Activated CD8-positive, alpha-beta T cell treated with anti-CD3 and anti-CD28 coated beads for 36 hours (primary cell): ENCODE results near the gene PARD6B. TPM values are rescaled to one million over a fixed set of nuclear protein-coding genes. Genes with fewer than 3 reads are reported as not detected.
A peak's percentile ranks its signal among the peaks of the same experiment; 100 is the strongest.

Source experiments
- ATAC-seq: fragments of 200-7000 bp; cut with Tn5 transposase; one replicate; pipeline ENCODE4 v1.10.0; 2021; ENCODE audit warnings: mild to moderate bottlenecking, moderate library complexity
- CTCF ChIA-PET: fragments of 350-600 bp; sonication (Branson Sonifier 250); formaldehyde crosslinking; loops from one replicate; lab custom pipeline; 2021; ENCODE audit warnings: antibody characterized with exemption; lab: Charles Lee
- POLR2A ChIA-PET: fragments of 350-600 bp; sonication (Branson Sonifier 250); formaldehyde crosslinking; loops from one replicate; lab custom pipeline; 2021; ENCODE audit warnings: antibody characterized with exemption; lab: Charles Lee
- DNase-seq: peaks from one replicate; pipeline ENCODE4 v3.0.0-alpha.2; 2020
- H3K27ac Mint-ChIP-seq: one replicate; pipeline ENCODE4 v1.8.0; 2021; ENCODE audit warnings: mild to moderate bottlenecking, mixed read lengths
- H3K27me3 Mint-ChIP-seq: one replicate; pipeline ENCODE4 v1.8.0; 2021; ENCODE audit warnings: mixed read lengths
- H3K36me3 Mint-ChIP-seq: one replicate; pipeline ENCODE4 v1.8.0; 2021; ENCODE audit warnings: low read depth, mixed read lengths
- H3K4me1 Mint-ChIP-seq: one replicate; pipeline ENCODE4 v1.8.0; 2021; ENCODE audit warnings: low read depth, mixed read lengths
- H3K4me3 Mint-ChIP-seq: one replicate; pipeline ENCODE4 v1.8.0; 2021; ENCODE audit warnings: mild to moderate bottlenecking, moderate library complexity, mixed read lengths
- H3K9me3 Mint-ChIP-seq: one replicate; pipeline ENCODE4 v1.8.0; 2021; ENCODE audit warnings: mixed read lengths
- intact Hi-C: fragments of 100-400 bp; cut with micrococcal nuclease; formaldehyde crosslinking; loops from one replicate; pipeline ENCODE4 v1.10.0; 2022
- total RNA-seq, 2 experiments: library from RNA; stranded (reverse); gene quantifications; one replicate each; pipeline ENCODE4 v1.2.3, GENCODE V29; 2021
- TF ChIP-seq, protein P1 (sequence below): fragments of 200-600 bp; IDR thresholded peaks from one replicate; pipeline ENCODE4 v1.8.0; 2022; ENCODE audit warnings: antibody characterized with exemption, mild to moderate bottlenecking

PARD6B gene
- total RNA-seq, 2 experiments from 2014 or later: 4.7 to 6.6 TPM

DNA sequence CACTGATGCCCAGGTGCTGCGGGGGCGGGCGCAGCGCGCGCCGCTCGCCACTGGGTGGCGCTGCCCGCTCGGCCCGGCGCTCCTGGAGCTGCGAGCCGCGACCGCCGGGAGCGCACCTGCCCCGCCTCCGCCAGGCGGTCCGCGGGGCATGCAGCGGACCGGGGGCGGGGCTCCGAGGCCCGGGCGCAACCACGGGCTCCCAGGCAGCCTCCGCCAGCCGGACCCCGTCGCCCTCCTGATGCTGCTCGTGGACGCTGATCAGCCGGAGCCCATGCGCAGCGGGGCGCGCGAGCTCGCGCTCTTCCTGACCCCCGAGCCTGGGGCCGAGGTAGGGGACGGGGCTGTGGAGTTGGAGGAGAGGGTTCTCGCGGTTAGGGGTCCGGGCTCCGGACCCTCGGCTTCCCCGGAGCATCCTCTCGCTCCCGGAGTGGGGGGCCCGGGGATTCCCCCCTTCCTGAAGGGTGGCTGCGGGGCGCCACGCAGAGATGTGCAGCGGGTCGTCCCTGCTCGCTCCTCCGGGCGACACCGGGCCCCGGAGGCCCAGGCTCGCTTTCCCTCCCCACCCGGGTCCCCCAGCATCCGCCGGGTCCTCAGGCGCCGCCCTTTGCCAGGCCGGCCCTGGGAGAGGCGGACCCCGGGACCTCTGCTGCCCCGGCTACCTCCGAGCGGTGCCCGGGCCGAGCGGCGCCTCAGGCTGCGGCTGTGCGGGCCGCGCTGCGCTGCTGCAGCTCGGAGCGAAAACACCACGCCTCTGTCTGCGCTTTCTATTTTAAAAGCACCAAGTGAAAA, 63.7 kb downstream of the PARD6B start, which contains the start of gene BCAS4:
Gene BCAS4, plus strand, starts transcription at position 216 of the 789 bp plus-strand sequence. Its CDS starts 23 bp downstream, at position 239.
- TF ChIP-seq, protein P1, sequence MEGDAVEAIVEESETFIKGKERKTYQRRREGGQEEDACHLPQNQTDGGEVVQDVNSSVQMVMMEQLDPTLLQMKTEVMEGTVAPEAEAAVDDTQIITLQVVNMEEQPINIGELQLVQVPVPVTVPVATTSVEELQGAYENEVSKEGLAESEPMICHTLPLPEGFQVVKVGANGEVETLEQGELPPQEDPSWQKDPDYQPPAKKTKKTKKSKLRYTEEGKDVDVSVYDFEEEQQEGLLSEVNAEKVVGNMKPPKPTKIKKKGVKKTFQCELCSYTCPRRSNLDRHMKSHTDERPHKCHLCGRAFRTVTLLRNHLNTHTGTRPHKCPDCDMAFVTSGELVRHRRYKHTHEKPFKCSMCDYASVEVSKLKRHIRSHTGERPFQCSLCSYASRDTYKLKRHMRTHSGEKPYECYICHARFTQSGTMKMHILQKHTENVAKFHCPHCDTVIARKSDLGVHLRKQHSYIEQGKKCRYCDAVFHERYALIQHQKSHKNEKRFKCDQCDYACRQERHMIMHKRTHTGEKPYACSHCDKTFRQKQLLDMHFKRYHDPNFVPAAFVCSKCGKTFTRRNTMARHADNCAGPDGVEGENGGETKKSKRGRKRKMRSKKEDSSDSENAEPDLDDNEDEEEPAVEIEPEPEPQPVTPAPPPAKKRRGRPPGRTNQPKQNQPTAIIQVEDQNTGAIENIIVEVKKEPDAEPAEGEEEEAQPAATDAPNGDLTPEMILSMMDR: peak; percentile 79
- ChIA-PET CTCF (interaction anchor here (0.6 to 9.9 kb wide), 64 partner anchors 8 to 831 kb away, joined by 3 to 253 read pairs (median 4); partner anchors contain the start of genes ADNP, DPM1 and MOCS3), POLR2A (interaction anchor here (0.7 to 2.5 kb wide), 25 partner anchors 9 to 180 kb away, joined by 3 to 48 read pairs (median 4); partner anchors contain the start of genes ADNP and DPM1)
- Mint-ChIP-seq H3K9me3 (no peaks in the 10 kb centered on the region), H3K27ac (peak within 1 kb of the TSS; percentile 87), H3K36me3 (peaks cover 3% of the 10 kb centered on the region), H3K4me1 (peaks cover 26% of the 10 kb centered on the region), H3K27me3 (no peaks in the 10 kb centered on the region), H3K4me3 (peak within 1 kb of the TSS; percentile 92)
- intact Hi-C loops: loop anchor here (5.0 kb wide), 1 partner anchor 132 kb away; no protein-coding TSS in a partner anchor
- peak; percentile 82 for ATAC-seq
- peak; percentile 85 for DNase-seq

DNA sequence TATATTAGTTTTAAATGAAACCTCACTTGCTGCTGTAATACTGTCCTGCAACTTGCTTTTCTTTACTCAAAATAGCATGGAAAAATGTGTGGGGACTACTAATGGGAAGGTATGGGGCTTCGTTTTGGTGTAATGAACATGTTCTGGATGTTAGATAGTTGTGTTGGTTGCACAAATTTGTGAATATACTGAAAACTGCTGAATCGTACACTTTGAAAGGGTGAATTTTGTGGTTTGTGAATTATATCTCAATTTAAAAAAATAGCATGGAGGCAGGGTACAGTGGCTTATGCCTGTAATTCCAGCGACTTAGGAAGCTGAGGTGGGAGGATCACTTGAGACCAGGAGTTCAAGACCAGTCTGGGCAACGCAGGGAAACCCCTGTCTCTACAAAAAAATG, 65.8 kb downstream of the PARD6B start:
- no peak for ATAC-seq
- peak overlapping the region; percentile 7 for H3K4me3 Mint-ChIP-seq
- POLR2A ChIA-PET: interaction anchor here (0.7 to 0.8 kb wide), 3 partner anchors 10 to 73 kb away, joined by 3 to 4 read pairs (median 3); no protein-coding TSS in a partner anchor
- TF ChIP-seq, protein P1: no peak
- DNase-seq: no peak
- H3K9me3 Mint-ChIP-seq: no peaks in the 10 kb centered on the region
- H3K4me1 Mint-ChIP-seq: peaks cover 22% of the 10 kb centered on the region
- H3K27me3 Mint-ChIP-seq: no peaks in the 10 kb centered on the region
- intact Hi-C loops: loop anchor here (5.0 kb wide), 1 partner anchor 130 kb away; no protein-coding TSS in a partner anchor
- peak overlapping the region; percentile 13 for H3K27ac Mint-ChIP-seq
- peaks cover 3% of the 10 kb centered on the region for H3K36me3 Mint-ChIP-seq
- CTCF ChIA-PET: interaction anchor here (1.4 to 9.9 kb wide), 2 partner anchors 132 to 191 kb away, joined by 3 to 253 read pairs; partner anchors contain the start of gene ADNP

DNA sequence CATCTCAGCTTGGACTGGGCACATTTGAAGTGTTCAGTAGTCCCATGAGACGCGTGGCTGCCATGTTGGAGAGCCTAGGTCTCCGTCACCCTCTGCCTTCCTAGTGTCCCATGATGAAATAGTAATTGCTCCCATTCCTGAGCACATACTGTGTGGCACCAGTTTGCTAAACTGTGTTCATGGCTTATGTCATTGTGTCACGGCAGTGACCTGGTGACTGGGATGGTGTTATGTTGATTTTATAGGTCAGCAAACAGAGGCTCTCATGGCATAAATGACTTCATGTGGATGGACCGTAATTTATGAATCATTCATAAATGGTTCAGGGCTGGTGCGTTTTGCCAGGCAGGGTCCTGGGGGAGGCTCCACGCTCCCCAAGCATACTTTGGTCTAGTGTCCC, 67.3 kb downstream of the PARD6B start:
- POLR2A ChIA-PET: interaction anchor here (0.5 to 1.8 kb wide), 3 partner anchors 133 to 961 kb away, joined by 3 to 5 read pairs (median 3); partner anchors contain the start of gene ADNP
- TF ChIP-seq, protein P1: no peak
- Mint-ChIP-seq H3K9me3 (no peaks in the 10 kb centered on the region), H3K36me3 (peaks cover 3% of the 10 kb centered on the region), H3K4me1 (peaks cover 22% of the 10 kb centered on the region), H3K27ac (no peak overlapping the region), H3K4me3 (no peak overlapping the region), H3K27me3 (no peaks in the 10 kb centered on the region)
- ATAC-seq: no peak
- intact Hi-C loops: loop anchor here (5.0 kb wide), 1 partner anchor 129 kb away; no protein-coding TSS in a partner anchor
- DNase-seq: no peak
- CTCF ChIA-PET: interaction anchor here (0.9 to 9.9 kb wide), 5 partner anchors 12 to 131 kb away, joined by 3 to 253 read pairs (median 4); partner anchors contain the start of gene ADNP

DNA sequence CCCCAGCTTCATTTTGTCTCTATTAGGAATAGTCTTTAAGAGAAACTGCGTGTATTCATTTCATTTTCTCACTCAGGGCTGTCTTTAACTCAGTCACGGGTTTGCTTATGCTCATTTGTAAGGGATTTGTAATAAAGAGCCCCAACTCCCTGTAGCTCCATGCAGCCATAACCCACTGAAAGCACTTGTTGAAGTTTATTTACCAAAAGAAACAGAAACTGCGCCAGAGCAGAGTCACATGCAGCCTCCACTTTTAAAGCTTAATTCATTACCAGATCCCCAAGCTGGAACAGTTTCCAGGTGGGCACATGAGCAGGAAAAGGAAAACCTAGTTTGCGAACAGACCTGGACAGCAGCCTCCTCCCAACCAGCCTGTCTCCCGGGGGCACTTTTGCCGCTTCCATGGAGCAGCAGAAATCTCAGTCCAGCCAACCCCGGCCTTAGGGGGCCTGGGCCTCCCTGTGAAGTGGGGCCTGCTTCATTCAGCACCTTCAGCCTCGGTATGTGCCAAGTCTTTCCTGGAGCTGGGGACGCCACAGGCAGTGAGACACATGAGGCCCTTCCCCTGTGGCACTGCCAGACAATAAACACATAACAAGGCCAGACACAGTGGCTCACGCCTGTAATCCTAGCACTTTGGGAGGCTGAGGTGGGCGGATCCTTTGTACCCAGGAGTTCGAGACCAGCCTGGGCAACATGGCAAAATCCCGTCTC, 68.0 kb downstream of the PARD6B start:
- ATAC-seq (no peak), DNase-seq (no peak)
- ChIA-PET CTCF (interaction anchor here (0.5 to 1.9 kb wide), 6 partner anchors 9 to 1655 kb away, joined by 3 to 6 read pairs (median 4); no protein-coding TSS in a partner anchor), POLR2A (interaction anchor here (0.5 to 1.8 kb wide), 3 partner anchors 132 to 960 kb away, joined by 3 to 5 read pairs (median 3); partner anchors contain the start of gene ADNP)
- Mint-ChIP-seq H3K4me3 (no peak overlapping the region), H3K36me3 (peaks cover 3% of the 10 kb centered on the region), H3K4me1 (peaks cover 24% of the 10 kb centered on the region), H3K27ac (peak overlapping the region; percentile 30), H3K9me3 (no peaks in the 10 kb centered on the region), H3K27me3 (no peaks in the 10 kb centered on the region)
- intact Hi-C loops: loop anchor here (5.0 kb wide), 1 partner anchor 128 kb away; no protein-coding TSS in a partner anchor
- TF ChIP-seq, protein P1: no peak
